Astrocyte of the spinal cord (primary cell): Measurements from ENCODE around the gene SCNN1G.

Experiments
- DNase-seq: peaks from one replicate; pipeline ENCODE4 v3.0.0; 2011; ENCODE audit warnings: low read depth, low spot score
- H3K4me3 ChIP-seq: 2 replicates; pipeline ENCODE4 v1.5.1; 2011; ENCODE audit warnings: low read depth, mild to moderate bottlenecking, low read length, moderate library complexity
- CTCF ChIP-seq: IDR thresholded peaks from 2 replicates; pipeline ENCODE4 v1.5.1; 2012; ENCODE audit warnings: low read depth, mild to moderate bottlenecking, low read length, inconsistent platforms
- in situ Hi-C: cut with HindIII; loops from 2 replicates; pipeline ENCODE4 v1.10.0; 2017; ENCODE audit warnings: low sequenced_read_pairs

The SCNN1G gene

GRCh38 chr16:23152386-23153178 lies 30.0 kb upstream of the SCNN1G start:
- no peak for DNase-seq
- no peak overlapping the region for H3K4me3 ChIP-seq
- in situ Hi-C loops: no loop called here
- TF ChIP-seq CTCF: no peak

GRCh38 chr16:23155445-23156049 lies 27.0 kb upstream of the SCNN1G start:
- no peak overlapping the region for H3K4me3 ChIP-seq
- peak; percentile 58 for TF ChIP-seq CTCF
- DNase-seq: no peak
- in situ Hi-C loops: no loop called here

- in situ Hi-C loops: no loop called here
Observed at GRCh38 chr16:23156110-23156509, 26.4 kb upstream of the SCNN1G start.

DNA sequence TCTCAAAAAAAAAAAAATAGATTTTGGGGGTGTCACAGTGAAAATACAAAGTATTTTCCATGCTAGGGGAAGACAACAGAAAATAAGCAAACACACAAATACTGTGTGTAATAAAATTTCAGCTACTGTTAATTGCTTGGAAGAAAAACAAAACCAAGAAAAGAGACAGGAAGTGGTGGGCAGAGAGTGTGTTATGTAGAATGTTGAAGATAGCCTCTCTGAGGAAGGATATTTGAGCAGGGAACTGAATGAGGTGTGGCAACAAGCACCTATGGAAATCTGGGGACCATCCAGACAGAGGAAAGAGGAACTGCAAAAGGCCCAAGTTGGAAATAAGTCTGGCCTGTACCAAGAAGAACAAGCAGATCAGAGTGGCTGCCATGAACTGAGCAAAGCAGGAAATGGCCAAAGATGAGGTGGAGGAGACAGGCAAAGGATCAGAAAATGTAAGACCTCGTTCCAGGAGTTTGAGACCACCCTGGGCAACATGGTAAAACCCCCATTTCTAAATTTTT lies 25.5 kb upstream of the SCNN1G start:
- in situ Hi-C loops: no loop called here
- H3K4me3 ChIP-seq: no peak overlapping the region
- DNase-seq: no peak
- TF ChIP-seq CTCF: no peak

More at GRCh38 chr16:23156110-23156509, 26.4 kb upstream of the SCNN1G start:
- H3K4me3 ChIP-seq: no peak overlapping the region
- DNase-seq: no peak
- TF ChIP-seq CTCF: no peak

GRCh38 chr16:23158114-23158513 lies 24.4 kb upstream of the SCNN1G start:
- no peak for DNase-seq
- no peak for TF ChIP-seq CTCF
- H3K4me3 ChIP-seq: no peak overlapping the region
- in situ Hi-C loops: no loop called here

DNA sequence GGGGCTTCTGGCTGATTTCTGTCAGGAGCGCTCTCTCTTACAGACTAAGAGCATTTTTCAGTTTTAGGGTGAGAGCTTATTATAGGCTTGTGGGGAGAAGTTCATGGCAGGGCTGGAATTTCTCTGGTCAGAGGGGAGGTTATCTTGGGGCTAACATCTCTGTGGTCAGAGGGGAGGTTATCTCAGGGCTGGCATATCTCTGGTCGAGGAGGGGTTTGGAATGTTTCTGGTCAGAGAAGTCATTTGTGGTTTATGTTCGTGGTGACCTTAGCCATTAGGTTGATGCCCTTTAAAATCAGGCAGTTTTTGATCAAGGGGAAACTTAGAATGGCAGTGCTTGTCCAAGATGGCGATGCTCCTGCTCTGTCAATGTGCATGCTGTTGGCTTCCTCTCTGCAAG lies 22.5 kb upstream of the SCNN1G start:
- H3K4me3 ChIP-seq: no peak overlapping the region
- no peak for TF ChIP-seq CTCF
- DNase-seq: no peak
- in situ Hi-C loops: no loop called here
